ENCODE data around the gene CDK14. TPM values are rescaled to one million over a fixed set of nuclear protein-coding genes. Genes with fewer than 3 reads are reported as not detected.

Gene CDK14
- polyA plus RNA-seq, 3 donors: 28.6 to 35.1 (median 33.7) TPM

- DNase-seq (ENCODE audit: extremely low read depth in 1 of 11, low read depth in 9 of 11, low spot score in 4 of 11): no peak
Observed at GRCh38 chr7:90701771-90702170, 105.7 kb downstream of the CDK14 start.

- no peak for DNase-seq (ENCODE audit: extremely low read depth in 1 of 11, low read depth in 9 of 11, low spot score in 4 of 11)
Observed at GRCh38 chr7:90705391-90706071, 109.4 kb downstream of the CDK14 start.

- DNase-seq (ENCODE audit: extremely low read depth in 1 of 11, low read depth in 9 of 11, low spot score in 4 of 11): no peak
Observed at GRCh38 chr7:90706072-90706716, 110.1 kb downstream of the CDK14 start.

- no peak for DNase-seq (ENCODE audit: extremely low read depth in 1 of 11, low read depth in 9 of 11, low spot score in 4 of 11)
Observed at GRCh38 chr7:90708841-90709317, 112.8 kb downstream of the CDK14 start.

GRCh38 chr7:90709501-90710465 lies 113.7 kb downstream of the CDK14 start:
- DNase-seq (ENCODE audit: extremely low read depth in 1 of 11, low read depth in 9 of 11, low spot score in 4 of 11): no peak

GRCh38 chr7:90710466-90710850 lies 114.3 kb downstream of the CDK14 start:
- no peak for DNase-seq (ENCODE audit: extremely low read depth in 1 of 11, low read depth in 9 of 11, low spot score in 4 of 11)

- DNase-seq (ENCODE audit: extremely low read depth in 1 of 11, low read depth in 9 of 11, low spot score in 4 of 11): no peak
Observed at GRCh38 chr7:90713628-90714027, 117.5 kb downstream of the CDK14 start.

- DNase-seq (ENCODE audit: extremely low read depth in 1 of 11, low read depth in 9 of 11, low spot score in 4 of 11): no peak
Observed at GRCh38 chr7:90715067-90715466, 118.9 kb downstream of the CDK14 start.

GRCh38 chr7:90717296-90718060 lies 121.4 kb downstream of the CDK14 start:
- no peak for DNase-seq (ENCODE audit: extremely low read depth in 1 of 11, low read depth in 9 of 11, low spot score in 4 of 11)

GRCh38 chr7:90719155-90719554 lies 123.0 kb downstream of the CDK14 start:
- no peak for DNase-seq (ENCODE audit: extremely low read depth in 1 of 11, low read depth in 9 of 11, low spot score in 4 of 11)

GRCh38 chr7:90720984-90721760 lies 125.1 kb downstream of the CDK14 start:
- DNase-seq (ENCODE audit: extremely low read depth in 1 of 11, low read depth in 9 of 11, low spot score in 4 of 11): peak in 6 of 11 donors; percentile 25 to 43 (median 32)

GRCh38 chr7:90721869-90722431 lies 125.8 kb downstream of the CDK14 start:
- no peak for DNase-seq (ENCODE audit: extremely low read depth in 1 of 11, low read depth in 9 of 11, low spot score in 4 of 11)

GRCh38 chr7:90723233-90723632 lies 127.1 kb downstream of the CDK14 start:
- DNase-seq (ENCODE audit: extremely low read depth in 1 of 11, low read depth in 9 of 11, low spot score in 4 of 11): no peak

GRCh38 chr7:90723866-90724265 lies 127.7 kb downstream of the CDK14 start:
- DNase-seq (ENCODE audit: extremely low read depth in 1 of 11, low read depth in 9 of 11, low spot score in 4 of 11): no peak

- no peak for DNase-seq (ENCODE audit: extremely low read depth in 1 of 11, low read depth in 9 of 11, low spot score in 4 of 11)
Observed at GRCh38 chr7:90726120-90726519, 130.0 kb downstream of the CDK14 start.

- DNase-seq (ENCODE audit: extremely low read depth in 1 of 11, low read depth in 9 of 11, low spot score in 4 of 11): no peak
Observed at GRCh38 chr7:90726623-90727022, 130.5 kb downstream of the CDK14 start.

GRCh38 chr7:90727412-90727811 lies 131.3 kb downstream of the CDK14 start:
- no peak for DNase-seq (ENCODE audit: extremely low read depth in 1 of 11, low read depth in 9 of 11, low spot score in 4 of 11)

GRCh38 chr7:90728568-90728967 lies 132.4 kb downstream of the CDK14 start:
- no peak for DNase-seq (ENCODE audit: extremely low read depth in 1 of 11, low read depth in 9 of 11, low spot score in 4 of 11)
